IMR-90 (cell line): ENCODE data around the gene ALOXE3. TPM values are rescaled to one million over a fixed set of nuclear protein-coding genes. Genes with fewer than 3 reads are reported as not detected.

Source experiments
- ATAC-seq: fragments of 200-7000 bp; cut with Tn5 transposase; 2 replicates; pipeline ENCODE4 v1.9.1; 2020; ENCODE audit warnings: low read depth, mild to moderate bottlenecking, moderate library complexity
- BruUV-seq: library from RNA; stranded (reverse); fragments of 400-500 nt; replicated peaks from 2 replicates; lab custom pipeline; 2021; lab: Mats Ljungman, UMichigan
- CTCF ChIA-PET: fragments of 300-600 bp; formaldehyde crosslinking; extraction: SDS; loops from one replicate; lab custom pipeline; 2021; ENCODE audit warnings: antibody characterized with exemption; lab: Yijun Ruan, JAX
- POLR2A ChIA-PET: fragments of 300-600 bp; sonication (Branson Sonifier 250); formaldehyde crosslinking; loops from one replicate; lab custom pipeline; 2022; ENCODE audit warnings: antibody characterized with exemption; ENCODE audit not compliant: unreplicated experiment; lab: Charles Lee
- DNase-seq: peaks from one replicate; pipeline ENCODE4 v3.0.0; 2013
- H2AFZ ChIP-seq: replicated peaks from 2 replicates; pipeline ENCODE3; 2013; ENCODE audit warnings: low read length, mild to moderate bottlenecking; ENCODE audit not compliant: poor library complexity
- H2AK5ac ChIP-seq: 2 replicates; pipeline ENCODE4 v1.6.1; 2013; ENCODE audit warnings: low read depth, low read length, inconsistent platforms
- H2AK9ac ChIP-seq: replicated peaks from 2 replicates; pipeline ENCODE3; 2013; ENCODE audit warnings: mild to moderate bottlenecking, low read depth, low read length, moderate library complexity; ENCODE audit not compliant: poor library complexity
- H2BK120ac ChIP-seq: 2 replicates; pipeline ENCODE4 v1.6.1; 2013; ENCODE audit warnings: low read depth, low read length, inconsistent platforms
- H2BK15ac ChIP-seq: 3 replicates; pipeline ENCODE4 v1.6.1; 2013; ENCODE audit warnings: low read depth, low read length, inconsistent platforms
- H2BK20ac ChIP-seq: 2 replicates; pipeline ENCODE4 v1.6.1; 2013; ENCODE audit warnings: low read depth, mild to moderate bottlenecking, inconsistent platforms, low read length, moderate library complexity
- H2BK5ac ChIP-seq: 2 replicates; pipeline ENCODE4 v1.6.1; 2013; ENCODE audit warnings: mild to moderate bottlenecking, low read depth, low read length, inconsistent platforms; ENCODE audit not compliant: poor library complexity, severe bottlenecking
- H3K14ac ChIP-seq: replicated peaks from 2 replicates; pipeline ENCODE4 v1.6.1; 2013; ENCODE audit warnings: low read depth, low read length, inconsistent platforms
- H3K18ac ChIP-seq: 2 replicates; pipeline ENCODE4 v1.6.1; 2013; ENCODE audit warnings: low read depth, low read length, control low read depth
- H3K23ac ChIP-seq: 2 replicates; pipeline ENCODE4 v1.6.1; 2013; ENCODE audit warnings: low read depth, low read length, inconsistent platforms
- H3K27ac ChIP-seq: 2 replicates; pipeline ENCODE4 v1.5.1; 2013; ENCODE audit warnings: mild to moderate bottlenecking, control low read depth, low read length; ENCODE audit not compliant: insufficient read depth
- H3K27me3 ChIP-seq: 2 replicates; pipeline ENCODE4 v1.6.1; 2013; ENCODE audit warnings: low read length; ENCODE audit not compliant: control insufficient read depth, insufficient read depth
- H3K36me3 ChIP-seq: 2 replicates; pipeline ENCODE4 v1.6.1; 2013; ENCODE audit warnings: low read length, mixed read lengths; ENCODE audit not compliant: control insufficient read depth, insufficient read depth
- H3K4ac ChIP-seq: 2 replicates; pipeline ENCODE4 v1.6.1; 2013; ENCODE audit warnings: low read depth, low read length, inconsistent platforms
- H3K4me1 ChIP-seq: 2 replicates; pipeline ENCODE4 v1.6.1; 2013; ENCODE audit warnings: low read length, mixed read lengths; ENCODE audit not compliant: control insufficient read depth, insufficient read depth
- H3K4me2 ChIP-seq: 2 replicates; pipeline ENCODE4 v1.6.1; 2013; ENCODE audit warnings: low read depth, mild to moderate bottlenecking, control low read depth, low read length, moderate library complexity
- H3K4me3 ChIP-seq: 2 replicates; pipeline ENCODE4 v1.5.1; 2013; ENCODE audit warnings: low read depth, mild to moderate bottlenecking, control low read depth, low read length, moderate library complexity; ENCODE audit not compliant: insufficient read depth
- H3K56ac ChIP-seq: 2 replicates; pipeline ENCODE4 v1.6.1; 2013; ENCODE audit warnings: low read length, inconsistent platforms; ENCODE audit not compliant: insufficient read depth; ENCODE audit errors: extremely low read depth
- H3K79me1 ChIP-seq, 2 experiments: 2 replicates each; pipeline ENCODE4 v1.6.1; 2013; ENCODE audit warnings: low read length in 2 of 2, inconsistent platforms in 1 of 2, low read depth in 1 of 2
- H3K9ac ChIP-seq: 2 replicates; pipeline ENCODE4 v1.6.1; 2013; ENCODE audit warnings: low read depth, low read length, control low read depth
- H3K9me1 ChIP-seq: 2 replicates; pipeline ENCODE4 v1.6.1; 2013; ENCODE audit warnings: low read length, inconsistent platforms; ENCODE audit not compliant: insufficient read depth
- H3K9me3 ChIP-seq: 2 replicates; pipeline ENCODE4 v1.6.1; 2013; ENCODE audit warnings: low read length; ENCODE audit not compliant: control insufficient read depth, insufficient read depth
- H4K20me1 ChIP-seq: 2 replicates; pipeline ENCODE4 v1.6.1; 2013; ENCODE audit warnings: low read length, inconsistent platforms; ENCODE audit not compliant: insufficient read depth
- H4K5ac ChIP-seq: 2 replicates; pipeline ENCODE4 v1.6.1; 2013; ENCODE audit warnings: mild to moderate bottlenecking, low read depth, low read length, control low read depth
- H4K8ac ChIP-seq, 2 experiments: 2 replicates each; pipeline ENCODE4 v1.6.1; 2013; ENCODE audit warnings: low read depth in 2 of 2, low read length in 2 of 2, control low read depth in 1 of 2, inconsistent platforms in 1 of 2
- H4K91ac ChIP-seq: 2 replicates; pipeline ENCODE4 v1.6.1; 2013; ENCODE audit warnings: low read depth, low read length, inconsistent platforms; ENCODE audit not compliant: insufficient read depth
- BHLHE40 ChIP-seq: fragments of 150-350 bp; IDR thresholded peaks from 2 replicates; pipeline ENCODE4 v1.6.1; 2016; ENCODE audit warnings: mild to moderate bottlenecking, low read depth, low read length
- CEBPB ChIP-seq: IDR thresholded peaks from 2 replicates; pipeline ENCODE4 v1.6.1; 2012; ENCODE audit warnings: low read depth, low read length, improper control_type of control experiment
- CHD1 ChIP-seq: IDR thresholded peaks from 2 replicates; pipeline ENCODE4 v1.6.1; 2012; ENCODE audit warnings: low read depth, low read length, improper control_type of control experiment
- FOS ChIP-seq: fragments of 150-350 bp; IDR thresholded peaks from 2 replicates; pipeline ENCODE4 v1.6.1; 2016; ENCODE audit warnings: low read depth, low read length
- MAFK ChIP-seq: IDR thresholded peaks from 2 replicates; pipeline ENCODE4 v1.6.1; 2012; ENCODE audit warnings: low read depth, low read length, improper control_type of control experiment
- MAZ ChIP-seq: IDR thresholded peaks from 2 replicates; pipeline ENCODE4 v1.6.1; 2012; ENCODE audit warnings: low read depth, mild to moderate bottlenecking, low read length, improper control_type of control experiment, moderate library complexity, borderline replicate concordance
- MXI1 ChIP-seq: IDR thresholded peaks from 2 replicates; pipeline ENCODE4 v1.6.1; 2012; ENCODE audit warnings: low read depth, mild to moderate bottlenecking, low read length, moderate library complexity, borderline replicate concordance
- NFE2L2 ChIP-seq: fragments of 150-350 bp; IDR thresholded peaks from 2 replicates; pipeline ENCODE4 v1.6.1; 2016; ENCODE audit warnings: low read depth, mild to moderate bottlenecking, low read length
- POLR2A ChIP-seq: IDR thresholded peaks from 2 replicates; pipeline ENCODE4 v1.6.1; 2012; ENCODE audit warnings: mild to moderate bottlenecking, low read depth, low read length
- RAD21 ChIP-seq: IDR thresholded peaks from 2 replicates; pipeline ENCODE4 v1.6.1; 2012; ENCODE audit warnings: low read length, improper control_type of control experiment
- RCOR1 ChIP-seq: IDR thresholded peaks from 2 replicates; pipeline ENCODE4 v1.6.1; 2012; ENCODE audit warnings: mild to moderate bottlenecking, low read length, improper control_type of control experiment; ENCODE audit not compliant: insufficient replicate concordance
- RFX5 ChIP-seq: IDR thresholded peaks from 2 replicates; pipeline ENCODE4 v1.8.0; 2012; ENCODE audit warnings: low read depth, mild to moderate bottlenecking, low read length, moderate library complexity
- SMC3 ChIP-seq: fragments of 150-350 bp; IDR thresholded peaks from 2 replicates; pipeline ENCODE4 v1.6.1; 2016; ENCODE audit warnings: low read depth, mild to moderate bottlenecking, antibody characterized with exemption, low read length, moderate library complexity
- WGBS, 2 experiments: methylation state at CpG; one replicate each; pipeline versions ENCODE4 v1.1.5 to v1.1.7; 2013; ENCODE audit warnings: missing lambda C conversion rate in 2 of 2; ENCODE audit not compliant: insufficient read length in 1 of 2; ENCODE audit errors: extremely low coverage in 2 of 2; 5-methylcytosine and 5-hydroxymethylcytosine counted together
- dilution Hi-C: fragments of 300-500 bp; cut with HindIII; formaldehyde crosslinking; loops from one replicate; pipeline ENCODE4 v1.14.3; 2018; ENCODE audit warnings: low sequenced_read_pairs; ENCODE audit not compliant: unreplicated experiment
- in situ Hi-C: fragments of 300-500 bp; cut with MboI; formaldehyde crosslinking; loops from 3 replicates; pipeline ENCODE4 v1.14.3; 2019; ENCODE audit warnings: low sequenced_read_pairs, inconsistent platforms, mixed read lengths
- intact Hi-C: fragments of 100-400 bp; cut with micrococcal nuclease; formaldehyde crosslinking; loops from 2 replicates; pipeline ENCODE4 v1.10.0; 2022
- polyA plus RNA-seq, 3 experiments: library from polyadenylated mRNA; depleted of rRNA; stranded (reverse); fragments of >200 nt; gene quantifications; 2 replicates each; pipeline ENCODE4 v1.2.3, GENCODE V29; 2012; ENCODE audit warnings: low replicate concordance in 1 of 3
- total RNA-seq: library from RNA; depleted of rRNA; stranded (reverse); fragments of >200 nt; gene quantifications from 2 replicates; pipeline ENCODE4 v1.2.3, GENCODE V29; 2012
- TF ChIP-seq, protein P1 (sequence below): fragments of 150-350 bp; IDR thresholded peaks from 2 replicates; pipeline ENCODE4 v1.6.1; 2017; ENCODE audit warnings: mild to moderate bottlenecking, antibody characterized with exemption, low read length, low read depth
- TF ChIP-seq, protein P2 (sequence below): conservative IDR thresholded peaks from 2 replicates; pipeline ENCODE4 v1.5.1; 2012; ENCODE audit warnings: mild to moderate bottlenecking, low read depth, low read length, improper control_type of control experiment
- TF ChIP-seq, protein P3 (sequence below): fragments of 150-350 bp; IDR thresholded peaks from 2 replicates; pipeline ENCODE4 v1.6.1; 2016; ENCODE audit warnings: low read depth, mild to moderate bottlenecking, low read length, moderate library complexity, borderline replicate concordance

The ALOXE3 gene
- total and polyA plus RNA-seq, 2 of the 4 experiments (the other 2 are of a cell fraction) = under 0.01 to 0.26 TPM

DNA sequence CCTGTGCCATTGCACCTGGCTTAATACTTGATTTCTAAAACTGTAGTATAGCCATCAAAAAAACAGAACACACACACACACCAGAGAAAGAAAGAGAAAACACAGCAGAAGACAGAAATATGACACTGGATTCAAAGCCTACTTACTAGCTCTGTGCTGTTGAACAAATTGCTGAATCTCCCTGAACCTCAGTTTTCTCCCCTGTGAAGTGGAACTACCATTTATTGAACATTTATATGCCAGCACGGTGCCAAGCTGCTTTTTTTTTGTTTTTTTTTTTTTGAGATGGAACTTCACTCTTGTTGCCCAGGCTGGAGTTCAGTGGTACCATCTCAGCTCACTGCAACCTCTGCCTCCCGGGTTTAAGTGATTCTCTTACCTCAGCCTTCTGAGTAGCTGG lies 17.6 kb downstream of the ALOXE3 start:
- Histone ChIP-seq H3K4me2 (no peak overlapping the region), H3K4ac (no peak overlapping the region), H3K4me1 (no peaks in the 10 kb centered on the region), H2BK20ac (no peak overlapping the region), H3K9ac (no peak overlapping the region), H4K20me1 (no peaks in the 10 kb centered on the region), H3K56ac (no peak overlapping the region), H2BK15ac (no peak overlapping the region), H3K9me3 (no peaks in the 10 kb centered on the region), H3K18ac (no peak overlapping the region), H2AK9ac (no peak overlapping the region), H2AFZ (no peak overlapping the region), H3K23ac (no peak overlapping the region), H3K79me1 (no peaks in the 10 kb centered on the region), H4K8ac (no peak overlapping the region), H4K91ac (no peak overlapping the region), H3K14ac (no peak overlapping the region), H2BK120ac (no peak overlapping the region), H3K36me3 (no peaks in the 10 kb centered on the region), H3K27ac (no peak overlapping the region), H3K27me3 (peaks cover 42% of the 10 kb centered on the region), H4K5ac (no peak overlapping the region), H3K4me3 (no peak overlapping the region), H2AK5ac (no peak overlapping the region), H3K9me1 (no peaks in the 10 kb centered on the region; the same call in 1 of the 2 replicates), H2BK5ac (no peak overlapping the region)
- ATAC-seq = no peak
- intact Hi-C loops (no loop called here), in situ Hi-C loops (no loop called here), dilution Hi-C loops (loop anchor here (25.0 kb wide), 1 partner anchor 137 kb away; the partner anchor contains the start of genes CTC1 and PFAS)
- BruUV-seq = no TSS peak
- DNase-seq = no peak
- POLR2A ChIA-PET = no interaction called here
- 38% methylated on average over 1 of the region's 2 CpGs; no CpG with 5 or more reads in 1 of the 2 experiments for WGBS, 2 experiments
- TF ChIP-seq MAZ (no peak), BHLHE40 (no peak), POLR2A (no peak), NFE2L2 (no peak), SMC3 (no peak), MAFK (no peak), RFX5 (no peak), CHD1 (no peak), RCOR1 (no peak), CEBPB (no peak), MXI1 (no peak), RAD21 (no peak), FOS (no peak)
- TF ChIP-seq, protein P1, sequence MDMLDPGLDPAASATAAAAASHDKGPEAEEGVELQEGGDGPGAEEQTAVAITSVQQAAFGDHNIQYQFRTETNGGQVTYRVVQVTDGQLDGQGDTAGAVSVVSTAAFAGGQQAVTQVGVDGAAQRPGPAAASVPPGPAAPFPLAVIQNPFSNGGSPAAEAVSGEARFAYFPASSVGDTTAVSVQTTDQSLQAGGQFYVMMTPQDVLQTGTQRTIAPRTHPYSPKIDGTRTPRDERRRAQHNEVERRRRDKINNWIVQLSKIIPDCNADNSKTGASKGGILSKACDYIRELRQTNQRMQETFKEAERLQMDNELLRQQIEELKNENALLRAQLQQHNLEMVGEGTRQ = no peak
- TF ChIP-seq, protein P2, sequence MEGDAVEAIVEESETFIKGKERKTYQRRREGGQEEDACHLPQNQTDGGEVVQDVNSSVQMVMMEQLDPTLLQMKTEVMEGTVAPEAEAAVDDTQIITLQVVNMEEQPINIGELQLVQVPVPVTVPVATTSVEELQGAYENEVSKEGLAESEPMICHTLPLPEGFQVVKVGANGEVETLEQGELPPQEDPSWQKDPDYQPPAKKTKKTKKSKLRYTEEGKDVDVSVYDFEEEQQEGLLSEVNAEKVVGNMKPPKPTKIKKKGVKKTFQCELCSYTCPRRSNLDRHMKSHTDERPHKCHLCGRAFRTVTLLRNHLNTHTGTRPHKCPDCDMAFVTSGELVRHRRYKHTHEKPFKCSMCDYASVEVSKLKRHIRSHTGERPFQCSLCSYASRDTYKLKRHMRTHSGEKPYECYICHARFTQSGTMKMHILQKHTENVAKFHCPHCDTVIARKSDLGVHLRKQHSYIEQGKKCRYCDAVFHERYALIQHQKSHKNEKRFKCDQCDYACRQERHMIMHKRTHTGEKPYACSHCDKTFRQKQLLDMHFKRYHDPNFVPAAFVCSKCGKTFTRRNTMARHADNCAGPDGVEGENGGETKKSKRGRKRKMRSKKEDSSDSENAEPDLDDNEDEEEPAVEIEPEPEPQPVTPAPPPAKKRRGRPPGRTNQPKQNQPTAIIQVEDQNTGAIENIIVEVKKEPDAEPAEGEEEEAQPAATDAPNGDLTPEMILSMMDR = no peak
- TF ChIP-seq, protein P3, sequence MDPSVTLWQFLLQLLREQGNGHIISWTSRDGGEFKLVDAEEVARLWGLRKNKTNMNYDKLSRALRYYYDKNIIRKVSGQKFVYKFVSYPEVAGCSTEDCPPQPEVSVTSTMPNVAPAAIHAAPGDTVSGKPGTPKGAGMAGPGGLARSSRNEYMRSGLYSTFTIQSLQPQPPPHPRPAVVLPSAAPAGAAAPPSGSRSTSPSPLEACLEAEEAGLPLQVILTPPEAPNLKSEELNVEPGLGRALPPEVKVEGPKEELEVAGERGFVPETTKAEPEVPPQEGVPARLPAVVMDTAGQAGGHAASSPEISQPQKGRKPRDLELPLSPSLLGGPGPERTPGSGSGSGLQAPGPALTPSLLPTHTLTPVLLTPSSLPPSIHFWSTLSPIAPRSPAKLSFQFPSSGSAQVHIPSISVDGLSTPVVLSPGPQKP = no peak
- CTCF ChIA-PET = no interaction called here
